ENCODE measurements around the gene MEPCE. TPM values are rescaled to one million over a fixed set of nuclear protein-coding genes. Genes with fewer than 3 reads are reported as not detected.

Gene MEPCE
- total RNA-seq, 1 experiment from 2014 or later, result 43.3 TPM

DNA sequence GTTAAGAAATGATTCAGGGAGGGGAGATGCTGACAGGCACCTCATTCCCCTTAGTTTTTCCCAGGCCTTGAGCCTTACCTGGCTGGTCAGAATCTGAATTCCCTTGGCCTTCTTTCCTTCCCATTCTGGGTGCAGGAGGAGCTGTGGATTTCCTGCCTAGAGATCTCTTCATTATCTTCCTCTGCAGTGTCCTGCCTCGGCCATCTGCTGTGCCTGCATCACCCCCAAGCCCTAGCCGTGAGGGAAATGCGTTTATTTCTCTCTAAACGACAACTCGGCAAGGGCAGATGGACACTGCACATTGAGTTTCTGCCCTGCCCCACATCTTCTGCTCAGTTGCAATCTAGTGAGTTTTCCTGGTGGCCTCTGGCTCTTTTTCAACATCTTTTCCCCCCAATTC is 27.8 kb upstream of the MEPCE start:
- ChIA-PET CTCF (no interaction called here), POLR2A (no interaction called here)
- Mint-ChIP-seq H3K4me3 (ENCODE audit: unreplicated experiment) (no peak overlapping the region), H3K36me3 (ENCODE audit: insufficient read depth, unreplicated experiment) (no peaks in the 10 kb centered on the region), H3K27ac (ENCODE audit: unreplicated experiment) (no peak overlapping the region), H3K4me1 (ENCODE audit: low read depth, unreplicated experiment) (no peaks in the 10 kb centered on the region), H3K27me3 (ENCODE audit: insufficient read depth, unreplicated experiment) (peaks cover 22% of the 10 kb centered on the region), H3K9me3 (ENCODE audit: unreplicated experiment) (no peaks in the 10 kb centered on the region)
- no peaks in the 10 kb centered on the region for H3K9me3 ChIP-seq
- DNase-seq, result no peak
- BruUV-seq (replicated peaks), result no TSS peak
- TF ChIP-seq CTCF (IDR thresholded peaks at IDR 0.05; ENCODE audit: insufficient read depth in 1 of 2, low read depth in 1 of 2, low read length in 1 of 2, severe bottlenecking in 1 of 2, unreplicated experiment in 1 of 2), result no peak
- H3K4me1 ChIP-seq, result no peaks in the 10 kb centered on the region
- H3K27me3 ChIP-seq (replicated peaks; ENCODE audit: control insufficient read depth, insufficient read depth, low read length), result no peaks in the 10 kb centered on the region; the same call in 1 of the 2 replicates
- no peak overlapping the region for H3K4me3 ChIP-seq (ENCODE audit: low read depth, low read length)
- intact Hi-C loops (cut with micrococcal nuclease; ENCODE audit: unreplicated experiment), result no loop called here
- H3K36me3 ChIP-seq (ENCODE audit: control insufficient read depth, insufficient read depth, low read length), result no peaks in the 10 kb centered on the region

DNA sequence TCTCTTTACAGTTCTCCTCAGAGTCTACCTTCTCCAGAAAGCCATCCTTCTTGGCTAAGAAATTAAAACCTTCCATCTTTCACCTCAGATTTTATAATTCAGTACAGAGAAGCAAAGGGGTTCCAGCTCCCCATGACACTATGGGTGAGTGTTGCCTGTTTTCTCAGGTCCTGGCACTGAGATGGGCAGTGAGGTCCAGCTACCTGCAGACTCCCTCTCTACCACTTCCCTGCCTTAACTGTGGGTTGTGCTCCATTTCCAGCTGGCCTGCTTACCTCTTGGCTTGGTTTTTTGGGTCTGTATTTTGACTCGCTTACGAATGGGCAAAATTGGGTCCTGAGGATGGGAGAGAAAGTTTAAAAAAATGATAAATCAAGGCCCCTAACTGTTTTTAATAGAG is 27.4 kb upstream of the MEPCE start:
- no peaks in the 10 kb centered on the region; the same call in 1 of the 2 replicates for H3K27me3 ChIP-seq (replicated peaks; ENCODE audit: control insufficient read depth, insufficient read depth, low read length)
- ChIA-PET CTCF (no interaction called here), POLR2A (interaction anchor here (0.6 kb wide), 1 partner anchor 37 kb away, joined by 3 read pairs; no protein-coding TSS in a partner anchor)
- H3K9me3 Mint-ChIP-seq (ENCODE audit: unreplicated experiment), result no peaks in the 10 kb centered on the region
- no peaks in the 10 kb centered on the region for H3K36me3 ChIP-seq (ENCODE audit: control insufficient read depth, insufficient read depth, low read length)
- H3K36me3 Mint-ChIP-seq (ENCODE audit: insufficient read depth, unreplicated experiment), result no peaks in the 10 kb centered on the region
- intact Hi-C loops (cut with micrococcal nuclease; ENCODE audit: unreplicated experiment), result no loop called here
- no peak overlapping the region for H3K4me3 ChIP-seq (ENCODE audit: low read depth, low read length)
- no peaks in the 10 kb centered on the region for H3K4me1 Mint-ChIP-seq (ENCODE audit: low read depth, unreplicated experiment)
- no peak overlapping the region for H3K27ac Mint-ChIP-seq (ENCODE audit: unreplicated experiment)
- H3K9me3 ChIP-seq, result no peaks in the 10 kb centered on the region
- no peaks in the 10 kb centered on the region for H3K4me1 ChIP-seq
- no peak for DNase-seq
- no peak overlapping the region for H3K4me3 Mint-ChIP-seq (ENCODE audit: unreplicated experiment)
- no peak for TF ChIP-seq CTCF (IDR thresholded peaks at IDR 0.05; ENCODE audit: insufficient read depth in 1 of 2, low read depth in 1 of 2, low read length in 1 of 2, severe bottlenecking in 1 of 2, unreplicated experiment in 1 of 2)
- peaks cover 19% of the 10 kb centered on the region for H3K27me3 Mint-ChIP-seq (ENCODE audit: insufficient read depth, unreplicated experiment)
- no TSS peak for BruUV-seq (replicated peaks)

GRCh38 chr7:100406767-100407166 is 22.9 kb upstream of the MEPCE start:
- Mint-ChIP-seq H3K36me3 (ENCODE audit: insufficient read depth, unreplicated experiment) (no peaks in the 10 kb centered on the region), H3K4me1 (ENCODE audit: low read depth, unreplicated experiment) (no peaks in the 10 kb centered on the region), H3K4me3 (ENCODE audit: unreplicated experiment) (no peak overlapping the region), H3K27ac (ENCODE audit: unreplicated experiment) (no peak overlapping the region), H3K9me3 (ENCODE audit: unreplicated experiment) (no peaks in the 10 kb centered on the region), H3K27me3 (ENCODE audit: insufficient read depth, unreplicated experiment) (peaks cover 5% of the 10 kb centered on the region)
- H3K4me1 ChIP-seq, result no peaks in the 10 kb centered on the region
- H3K36me3 ChIP-seq (ENCODE audit: control insufficient read depth, insufficient read depth, low read length), result no peaks in the 10 kb centered on the region
- intact Hi-C loops (cut with micrococcal nuclease; ENCODE audit: unreplicated experiment), result loop anchor here (1.0 kb wide), 2 partner anchors 32 to 44 kb away; no protein-coding TSS in a partner anchor
- H3K27me3 ChIP-seq (replicated peaks; ENCODE audit: control insufficient read depth, insufficient read depth, low read length), result 0 out of 2 replicates have a peak, but pooled peaks cover 1% of the 10 kb centered on the region
- ChIA-PET POLR2A (interaction anchor here (0.8 kb wide), 1 partner anchor 22 kb away, joined by 3 read pairs; the partner anchor contains the start of gene ZCWPW1), CTCF (interaction anchor here (0.7 to 1.3 kb wide), 5 partner anchors 9 to 217 kb away, joined by 3 to 7 read pairs (median 4); no protein-coding TSS in a partner anchor)
- TF ChIP-seq CTCF (IDR thresholded peaks at IDR 0.05; ENCODE audit: insufficient read depth in 1 of 2, low read depth in 1 of 2, low read length in 1 of 2, severe bottlenecking in 1 of 2, unreplicated experiment in 1 of 2), result no peak
- no TSS peak for BruUV-seq (replicated peaks)
- DNase-seq, result no peak
- H3K4me3 ChIP-seq (ENCODE audit: low read depth, low read length), result no peak overlapping the region
- H3K9me3 ChIP-seq, result no peaks in the 10 kb centered on the region

Measured in Caco-2 (cell line).